ENCODE data around the gene HSPA1B. TPM values are rescaled to one million over a fixed set of nuclear protein-coding genes. Genes with fewer than 3 reads are reported as not detected.

HSPA1B gene
- total and polyA plus RNA-seq, 9 donors: 42.7 to 101 (median 59.4) TPM

DNA sequence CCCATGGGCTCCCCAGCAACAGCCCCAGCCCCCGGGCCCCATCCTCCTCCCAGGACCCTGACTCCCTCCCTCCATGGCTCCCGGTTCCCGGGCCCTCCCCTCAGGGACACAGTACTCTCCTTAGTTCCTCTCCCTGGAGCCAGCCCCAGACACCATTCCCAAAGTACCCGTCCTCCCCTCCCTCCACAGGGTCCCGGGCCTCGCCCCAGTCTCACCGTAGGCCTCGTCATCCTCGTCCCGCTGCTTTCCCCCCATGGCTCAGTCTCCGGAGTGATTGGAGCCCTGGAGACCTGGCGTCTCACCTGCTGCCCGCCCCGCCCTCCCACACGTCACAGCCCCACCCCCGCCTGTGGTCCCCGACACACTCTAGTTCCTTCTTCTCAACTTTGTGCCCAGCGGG, 51.2 kb downstream of the HSPA1B start, which contains the start of gene SLC44A4:
TSS of gene SLC44A4 (minus strand) at position 272 of the 400 bp plus-strand sequence. CDS start at position 255, 17 bp downstream.
- Histone ChIP-seq H3K27ac (ENCODE audit: low read length) (no peak within 1 kb of the TSS), H3K36me3 (ENCODE audit: control insufficient read depth, insufficient read depth, low read length) (peaks cover 39% of the 10 kb centered on the region), H3K4me3 (ENCODE audit: low read length) (no peak within 1 kb of the TSS), H3K4me1 (ENCODE audit: control insufficient read depth, insufficient read depth, low read length) (peaks cover 2% of the 10 kb centered on the region), H3K9me3 (replicated peaks; ENCODE audit: control insufficient read depth, low read depth, low read length) (no peaks in the 10 kb centered on the region), H3K27me3 (ENCODE audit: control insufficient read depth, insufficient read depth, low read length) (no peaks in the 10 kb centered on the region)
- WGBS (ENCODE audit: insufficient coverage): 21% methylated on average over 15 of the region's 18 CpGs
- no peak for DNase-seq

- Histone ChIP-seq H3K4me1 (ENCODE audit: control insufficient read depth, insufficient read depth, low read length) (peaks cover 2% of the 10 kb centered on the region), H3K4me3 (ENCODE audit: low read length) (no peak overlapping the region), H3K36me3 (ENCODE audit: control insufficient read depth, insufficient read depth, low read length) (peaks cover 42% of the 10 kb centered on the region), H3K27me3 (ENCODE audit: control insufficient read depth, insufficient read depth, low read length) (no peaks in the 10 kb centered on the region), H3K27ac (ENCODE audit: low read length) (no peak overlapping the region), H3K9me3 (replicated peaks; ENCODE audit: control insufficient read depth, low read depth, low read length) (no peaks in the 10 kb centered on the region)
- no peak for DNase-seq
- WGBS (ENCODE audit: insufficient coverage): 76% methylated on average over 8 of the region's 13 CpGs
Measured at GRCh38 chr6:31879143-31879542, 51.6 kb downstream of the HSPA1B start.

Other genes with a start within 250 kb of the HSPA1B start
Only the 30 nearest of the 38 such genes appear.
- gene APOM, start 171.8 kb upstream of the HSPA1B start, total RNA-seq: 2.6 TPM
- gene APOM, start 171.8 kb upstream of the HSPA1B start, polyA plus RNA-seq (ENCODE audit: insufficient read depth in 1 of 8, insufficient read length in 8 of 8, low replicate concordance in 1 of 8): 1 to 10 TPM; 3.5 to 8.5 (median 4.1) TPM
- gene C6orf47, start 167.0 kb upstream of the HSPA1B start, total RNA-seq: 17.1 TPM
- gene C6orf47, start 167.0 kb upstream of the HSPA1B start, polyA plus RNA-seq (ENCODE audit: insufficient read depth in 1 of 8, insufficient read length in 8 of 8, low replicate concordance in 1 of 8): 10 to 100 TPM; 13.7 to 18.9 (median 14.7) TPM
- 9.8 TPM for gene GPANK1, start 162.7 kb upstream of the HSPA1B start, total RNA-seq
- 10 to 100 TPM; 13.8 to 19.0 (median 15.7) TPM for gene GPANK1, start 162.7 kb upstream of the HSPA1B start, polyA plus RNA-seq (ENCODE audit: insufficient read depth in 1 of 8, insufficient read length in 8 of 8, low replicate concordance in 1 of 8)
- gene CSNK2B, start 161.7 kb upstream of the HSPA1B start, total RNA-seq: 107 TPM
- gene CSNK2B, start 161.7 kb upstream of the HSPA1B start, polyA plus RNA-seq (ENCODE audit: insufficient read depth in 1 of 8, insufficient read length in 8 of 8, low replicate concordance in 1 of 8): 100 to 1,000 TPM; 127 to 175 (median 140) TPM
- 4.9 TPM for gene LY6G5B, start 157.8 kb upstream of the HSPA1B start, total RNA-seq
- gene LY6G5B, start 157.8 kb upstream of the HSPA1B start, polyA plus RNA-seq (ENCODE audit: insufficient read depth in 1 of 8, insufficient read length in 8 of 8, low replicate concordance in 1 of 8): 10 to 100 TPM in 5 of 8 donors, 1 to 10 TPM in 3; 5.8 to 16.7 (median 12.8) TPM
- gene LY6G5C, start 146.7 kb upstream of the HSPA1B start, total RNA-seq: 0.80 TPM
- gene LY6G5C, start 146.7 kb upstream of the HSPA1B start, polyA plus RNA-seq (ENCODE audit: insufficient read depth in 1 of 8, insufficient read length in 8 of 8, low replicate concordance in 1 of 8): 1 to 10 TPM in 7 of 8 donors, under 1 TPM in 1; 0.70 to 3.9 (median 2.2) TPM
- gene ABHD16A, start 124.4 kb upstream of the HSPA1B start, total RNA-seq: 50.8 TPM
- 10 to 100 TPM; 42.0 to 55.8 (median 44.9) TPM for gene ABHD16A, start 124.4 kb upstream of the HSPA1B start, polyA plus RNA-seq (ENCODE audit: insufficient read depth in 1 of 8, insufficient read length in 8 of 8, low replicate concordance in 1 of 8)
- not detected for gene LY6G6F, start 120.9 kb upstream of the HSPA1B start, total RNA-seq
- gene LY6G6F, start 120.9 kb upstream of the HSPA1B start, polyA plus RNA-seq (ENCODE audit: insufficient read depth in 1 of 8, insufficient read length in 8 of 8, low replicate concordance in 1 of 8): not detected
- gene LY6G6D, start 112.4 kb upstream of the HSPA1B start, total RNA-seq: 0.58 TPM
- 1 to 10 TPM in 1 of 8 donors, under 1 TPM in 4, not detected in 3; 0.31 to 1.7 (median 0.75) TPM for gene LY6G6D, start 112.4 kb upstream of the HSPA1B start, polyA plus RNA-seq (ENCODE audit: insufficient read depth in 1 of 8, insufficient read length in 8 of 8, low replicate concordance in 1 of 8)
- 0.09 TPM for gene LY6G6C, start 106.0 kb upstream of the HSPA1B start, total RNA-seq
- gene LY6G6C, start 106.0 kb upstream of the HSPA1B start, polyA plus RNA-seq (ENCODE audit: insufficient read depth in 1 of 8, insufficient read length in 8 of 8, low replicate concordance in 1 of 8): 1 to 10 TPM in 1 of 8 donors, under 1 TPM in 6, not detected in 1; 0.15 to 1.2 (median 0.37) TPM
- gene MPIG6B, start 104.4 kb upstream of the HSPA1B start, total RNA-seq: 0.09 TPM
- 1 to 10 TPM in 1 of 8 donors, under 1 TPM in 7; 0.44 to 1.2 (median 0.74) TPM for gene MPIG6B, start 104.4 kb upstream of the HSPA1B start, polyA plus RNA-seq (ENCODE audit: insufficient read depth in 1 of 8, insufficient read length in 8 of 8, low replicate concordance in 1 of 8)
- gene DDAH2, start 98.4 kb upstream of the HSPA1B start, total RNA-seq: 101 TPM
- gene DDAH2, start 98.4 kb upstream of the HSPA1B start, polyA plus RNA-seq (ENCODE audit: insufficient read depth in 1 of 8, insufficient read length in 8 of 8, low replicate concordance in 1 of 8): 100 to 1,000 TPM; 111 to 147 (median 135) TPM
- 219 TPM for gene CLIC1, start 91.2 kb upstream of the HSPA1B start, total RNA-seq
- 100 to 1,000 TPM; 117 to 177 (median 152) TPM for gene CLIC1, start 91.2 kb upstream of the HSPA1B start, polyA plus RNA-seq (ENCODE audit: insufficient read depth in 1 of 8, insufficient read length in 8 of 8, low replicate concordance in 1 of 8)
- 9.1 TPM for gene MSH5, start 87.7 kb upstream of the HSPA1B start, total RNA-seq
- 10 to 100 TPM in 6 of 8 donors, 1 to 10 TPM in 2; 5.3 to 20.8 (median 11.5) TPM for gene MSH5, start 87.7 kb upstream of the HSPA1B start, polyA plus RNA-seq (ENCODE audit: insufficient read depth in 1 of 8, insufficient read length in 8 of 8, low replicate concordance in 1 of 8)
- gene SAPCD1, start 65.1 kb upstream of the HSPA1B start, total RNA-seq: 2.7 TPM
- gene SAPCD1, start 65.1 kb upstream of the HSPA1B start, polyA plus RNA-seq (ENCODE audit: insufficient read depth in 1 of 8, insufficient read length in 8 of 8, low replicate concordance in 1 of 8): 1 to 10 TPM; 1.4 to 6.3 (median 2.9) TPM
- gene VWA7, start 50.4 kb upstream of the HSPA1B start, total RNA-seq: 1.2 TPM
- gene VWA7, start 50.4 kb upstream of the HSPA1B start, polyA plus RNA-seq (ENCODE audit: insufficient read depth in 1 of 8, insufficient read length in 8 of 8, low replicate concordance in 1 of 8): 1 to 10 TPM in 7 of 8 donors, under 1 TPM in 1; 0.71 to 2.1 (median 1.6) TPM
- gene VARS1, start 32.0 kb upstream of the HSPA1B start, total RNA-seq: 21.9 TPM
- 10 to 100 TPM; 35.1 to 63.0 (median 51.2) TPM for gene VARS1, start 32.0 kb upstream of the HSPA1B start, polyA plus RNA-seq (ENCODE audit: insufficient read depth in 1 of 8, insufficient read length in 8 of 8, low replicate concordance in 1 of 8)
- 42.0 TPM for gene LSM2, start 20.8 kb upstream of the HSPA1B start, total RNA-seq
- gene LSM2, start 20.8 kb upstream of the HSPA1B start, polyA plus RNA-seq (ENCODE audit: insufficient read depth in 1 of 8, insufficient read length in 8 of 8, low replicate concordance in 1 of 8): 10 to 100 TPM; 41.3 to 64.3 (median 56.8) TPM
- 2.3 TPM for gene HSPA1L, start 12.5 kb upstream of the HSPA1B start, total RNA-seq
- 1 to 10 TPM; 2.9 to 4.1 (median 3.6) TPM for gene HSPA1L, start 12.5 kb upstream of the HSPA1B start, polyA plus RNA-seq (ENCODE audit: insufficient read depth in 1 of 8, insufficient read length in 8 of 8, low replicate concordance in 1 of 8)
- gene HSPA1A, start 12.2 kb upstream of the HSPA1B start, total RNA-seq: 76.7 TPM
- 10 to 100 TPM; 57.3 to 94.7 (median 82.0) TPM for gene HSPA1A, start 12.2 kb upstream of the HSPA1B start, polyA plus RNA-seq (ENCODE audit: insufficient read depth in 1 of 8, insufficient read length in 8 of 8, low replicate concordance in 1 of 8)
- 27.1 TPM for gene NEU1, start 35.1 kb downstream of the HSPA1B start, total RNA-seq
- 10 to 100 TPM; 14.5 to 24.5 (median 18.1) TPM for gene NEU1, start 35.1 kb downstream of the HSPA1B start, polyA plus RNA-seq (ENCODE audit: insufficient read depth in 1 of 8, insufficient read length in 8 of 8, low replicate concordance in 1 of 8)
- 0.18 TPM for gene SLC44A4, start 51.3 kb downstream of the HSPA1B start, total RNA-seq
- 1 to 10 TPM in 2 of 8 donors, under 1 TPM in 6; 0.12 to 8.9 (median 0.37) TPM for gene SLC44A4, start 51.3 kb downstream of the HSPA1B start, polyA plus RNA-seq (ENCODE audit: insufficient read depth in 1 of 8, insufficient read length in 8 of 8, low replicate concordance in 1 of 8)
- 28.3 TPM for gene EHMT2, start 70.0 kb downstream of the HSPA1B start, total RNA-seq
- 10 to 100 TPM; 30.7 to 43.8 (median 33.8) TPM for gene EHMT2, start 70.0 kb downstream of the HSPA1B start, polyA plus RNA-seq (ENCODE audit: insufficient read depth in 1 of 8, insufficient read length in 8 of 8, low replicate concordance in 1 of 8)
- gene ZBTB12, start 74.3 kb downstream of the HSPA1B start, total RNA-seq: 2.7 TPM
- gene ZBTB12, start 74.3 kb downstream of the HSPA1B start, polyA plus RNA-seq (ENCODE audit: insufficient read depth in 1 of 8, insufficient read length in 8 of 8, low replicate concordance in 1 of 8): 10 to 100 TPM in 7 of 8 donors, 1 to 10 TPM in 1; 9.2 to 15.3 (median 14.0) TPM
- gene C2, start 100.0 kb downstream of the HSPA1B start, total RNA-seq: 3.7 TPM
- gene C2, start 100.0 kb downstream of the HSPA1B start, polyA plus RNA-seq (ENCODE audit: insufficient read depth in 1 of 8, insufficient read length in 8 of 8, low replicate concordance in 1 of 8): 1 to 10 TPM; 3.3 to 9.5 (median 5.0) TPM
- 1.6 TPM for gene CFB, start 118.4 kb downstream of the HSPA1B start, total RNA-seq
- gene CFB, start 118.4 kb downstream of the HSPA1B start, polyA plus RNA-seq (ENCODE audit: insufficient read depth in 1 of 8, insufficient read length in 8 of 8, low replicate concordance in 1 of 8): 1 to 10 TPM; 1.0 to 4.8 (median 2.0) TPM
- 48.9 TPM for gene NELFE, start 131.2 kb downstream of the HSPA1B start, total RNA-seq
- gene NELFE, start 131.2 kb downstream of the HSPA1B start, polyA plus RNA-seq (ENCODE audit: insufficient read depth in 1 of 8, insufficient read length in 8 of 8, low replicate concordance in 1 of 8): 10 to 100 TPM; 64.7 to 72.6 (median 69.2) TPM
- gene SKIC2, start 131.4 kb downstream of the HSPA1B start, total RNA-seq: 21.8 TPM
- gene SKIC2, start 131.4 kb downstream of the HSPA1B start, polyA plus RNA-seq (ENCODE audit: insufficient read depth in 1 of 8, insufficient read length in 8 of 8, low replicate concordance in 1 of 8): 10 to 100 TPM; 27.0 to 34.1 (median 30.8) TPM
- gene DXO, start 144.4 kb downstream of the HSPA1B start, total RNA-seq: 10.7 TPM
- gene DXO, start 144.4 kb downstream of the HSPA1B start, polyA plus RNA-seq (ENCODE audit: insufficient read depth in 1 of 8, insufficient read length in 8 of 8, low replicate concordance in 1 of 8): 10 to 100 TPM; 16.0 to 22.2 (median 17.4) TPM
- gene C4A, start 154.3 kb downstream of the HSPA1B start, total RNA-seq: 13.0 TPM
- 10 to 100 TPM in 6 of 8 donors, 1 to 10 TPM in 2; 6.6 to 20.4 (median 15.8) TPM for gene C4A, start 154.3 kb downstream of the HSPA1B start, polyA plus RNA-seq (ENCODE audit: insufficient read depth in 1 of 8, insufficient read length in 8 of 8, low replicate concordance in 1 of 8)

Measured in muscle of leg (tissue), 11 donors.